ENCODE results near the gene GINS2.

- TF ChIP-seq CTCF (IDR thresholded peaks at IDR 0.05 in 2 of 3, conservative IDR thresholded peaks at IDR 0.05 in 1 of 3; ENCODE audit: borderline replicate concordance in 1 of 3, insufficient read depth in 1 of 3, low read depth in 2 of 3, low read length in 2 of 3) (no peak), POLR2A (IDR thresholded peaks at IDR 0.05; ENCODE audit: borderline replicate concordance, extremely low read depth, insufficient read depth, insufficient read length) (no peak), SP1 (IDR thresholded peaks at IDR 0.05; ENCODE audit: low read depth) (no peak), CBX3 (IDR thresholded peaks at IDR 0.05; ENCODE audit: low read depth) (no peak), EZH2 (IDR thresholded peaks at IDR 0.05) (no peak), POLR2AphosphoS5 (IDR thresholded peaks at IDR 0.05; ENCODE audit: low read depth, low read length) (no peak)
These were observed 39.9 kb downstream of the GINS2 start for GRCh38 chr16:85648805-85649204.
